ENCODE data around the gene PLXNA2.

Gene PLXNA2

GRCh38 chr1:208068407-208068806 lies 175.8 kb downstream of the PLXNA2 start:
- DNase-seq (ENCODE audit: low read depth in 2 of 2): no peak

GRCh38 chr1:208066583-208066982 lies 177.6 kb downstream of the PLXNA2 start:
- DNase-seq (ENCODE audit: low read depth in 2 of 2): no peak

GRCh38 chr1:208065862-208066261 lies 178.3 kb downstream of the PLXNA2 start:
- DNase-seq (ENCODE audit: low read depth in 2 of 2): no peak

- no peak for DNase-seq (ENCODE audit: low read depth in 2 of 2)
Measured at GRCh38 chr1:208061632-208062031, 182.6 kb downstream of the PLXNA2 start.

GRCh38 chr1:208061118-208061517 lies 183.1 kb downstream of the PLXNA2 start:
- no peak for DNase-seq (ENCODE audit: low read depth in 2 of 2)

GRCh38 chr1:208060215-208060869 lies 183.8 kb downstream of the PLXNA2 start:
- no peak for DNase-seq (ENCODE audit: low read depth in 2 of 2)

- no peak for DNase-seq (ENCODE audit: low read depth in 2 of 2)
Measured at GRCh38 chr1:208059409-208060001, 184.7 kb downstream of the PLXNA2 start.

- no peak for DNase-seq (ENCODE audit: low read depth in 2 of 2)
Measured at GRCh38 chr1:208058756-208059155, 185.4 kb downstream of the PLXNA2 start.

GRCh38 chr1:208058267-208058666 lies 185.9 kb downstream of the PLXNA2 start:
- no peak for DNase-seq (ENCODE audit: low read depth in 2 of 2)

- DNase-seq (ENCODE audit: low read depth in 2 of 2): no peak
Measured at GRCh38 chr1:208057056-208057455, 187.1 kb downstream of the PLXNA2 start.

- DNase-seq (ENCODE audit: low read depth in 2 of 2): no peak
Measured at GRCh38 chr1:208055535-208055934, 188.6 kb downstream of the PLXNA2 start.

GRCh38 chr1:208054911-208055379 lies 189.2 kb downstream of the PLXNA2 start:
- DNase-seq (ENCODE audit: low read depth in 2 of 2): no peak

- no peak for DNase-seq (ENCODE audit: low read depth in 2 of 2)
Measured at GRCh38 chr1:208054485-208054884, 189.7 kb downstream of the PLXNA2 start.

GRCh38 chr1:208053661-208054060 lies 190.5 kb downstream of the PLXNA2 start:
- DNase-seq (ENCODE audit: low read depth in 2 of 2): no peak

- no peak for DNase-seq (ENCODE audit: low read depth in 2 of 2)
Measured at GRCh38 chr1:208052926-208053407, 191.2 kb downstream of the PLXNA2 start.

- no peak for DNase-seq (ENCODE audit: low read depth in 2 of 2)
Measured at GRCh38 chr1:208052135-208052534, 192.0 kb downstream of the PLXNA2 start.

- DNase-seq (ENCODE audit: low read depth in 2 of 2): no peak
Measured at GRCh38 chr1:208051651-208052050, 192.5 kb downstream of the PLXNA2 start.

- DNase-seq (ENCODE audit: low read depth in 2 of 2): no peak
Measured at GRCh38 chr1:208048904-208049303, 195.3 kb downstream of the PLXNA2 start.

GRCh38 chr1:208047975-208048374 lies 196.2 kb downstream of the PLXNA2 start:
- no peak for DNase-seq (ENCODE audit: low read depth in 2 of 2)

- DNase-seq (ENCODE audit: low read depth in 2 of 2): no peak
Measured at GRCh38 chr1:208047476-208047934, 196.7 kb downstream of the PLXNA2 start.

- DNase-seq (ENCODE audit: low read depth in 2 of 2): no peak
Measured at GRCh38 chr1:208045463-208046260, 198.5 kb downstream of the PLXNA2 start.
